GM19035 (cell line): ENCODE measurements around the gene PLXDC1.

ENCODE experiments used
- ATAC-seq: cut with Tn5 transposase; IDR thresholded peaks from one replicate; pipeline ENCODE4 v1.9.1; 2021; ENCODE audit not compliant: unreplicated experiment

PLXDC1 gene

DNA sequence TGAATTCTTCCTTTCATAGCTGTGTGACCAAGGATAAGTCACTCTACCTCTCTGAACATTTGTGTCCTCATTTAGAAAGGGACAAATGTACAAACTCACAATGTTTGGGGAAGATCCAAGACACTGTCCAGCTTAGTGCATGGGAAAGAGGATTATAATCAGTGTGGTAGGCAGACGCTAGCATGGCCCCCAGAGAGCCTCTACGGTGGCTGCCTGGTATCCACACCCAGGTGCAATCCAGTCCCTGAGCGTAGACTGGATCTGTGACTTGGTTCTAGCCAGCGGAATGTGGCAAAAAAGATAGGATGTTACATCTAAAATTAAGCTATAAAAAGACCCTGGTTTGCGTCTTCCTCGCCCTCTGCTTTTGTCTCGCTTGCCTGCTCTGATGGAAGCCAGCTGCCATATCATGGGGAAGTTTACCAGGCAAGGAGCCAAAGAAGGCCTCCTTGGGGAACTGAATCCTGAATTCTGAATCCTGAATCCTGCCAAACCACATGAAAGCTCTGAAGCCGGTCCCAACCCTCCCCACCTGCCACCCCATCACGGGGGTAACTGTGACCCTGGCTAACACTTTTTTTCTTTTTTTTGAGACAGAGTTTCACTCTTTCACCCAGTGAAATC is 51.7 kb downstream of the PLXDC1 start:
- no peak for ATAC-seq

DNA sequence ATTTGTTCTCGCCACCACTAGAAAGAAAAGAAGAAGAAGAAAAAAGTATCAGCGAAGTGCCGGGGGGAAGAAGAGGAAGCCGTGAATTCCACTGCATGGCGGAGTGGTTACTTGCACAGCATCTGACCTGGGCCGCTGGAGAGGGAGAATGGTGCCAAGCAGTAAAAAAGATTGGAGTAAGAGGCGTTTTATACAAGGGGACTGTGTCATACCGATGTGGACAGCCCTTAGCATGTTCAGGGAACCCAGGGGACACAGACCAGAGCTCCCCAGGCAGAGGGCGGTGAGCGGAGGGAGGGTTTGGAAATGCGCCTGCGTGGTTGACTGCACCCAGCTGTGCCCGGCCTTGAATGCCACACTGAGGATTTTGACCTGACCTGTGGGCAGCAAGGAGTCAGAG is 52.8 kb downstream of the PLXDC1 start:
- ATAC-seq = no peak

DNA sequence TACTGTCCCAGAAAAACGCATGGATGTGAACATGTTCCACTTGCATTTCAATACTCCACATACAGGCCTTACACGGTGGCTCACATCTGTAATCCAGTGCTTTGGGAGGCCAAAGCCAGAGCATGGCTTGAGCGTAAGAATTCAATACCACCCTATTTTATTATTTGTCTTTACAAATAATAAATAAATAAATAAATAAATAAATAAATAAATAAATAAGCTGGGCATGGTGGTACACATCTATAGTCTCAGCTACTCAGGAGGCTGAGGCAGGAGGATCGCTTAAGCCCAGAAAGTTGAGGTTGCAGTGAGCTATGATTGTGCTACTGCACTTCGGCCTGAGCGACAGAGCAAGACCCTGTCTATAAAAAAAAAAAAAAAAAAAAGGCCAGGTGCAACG is 53.9 kb downstream of the PLXDC1 start:
- ATAC-seq = no peak

DNA sequence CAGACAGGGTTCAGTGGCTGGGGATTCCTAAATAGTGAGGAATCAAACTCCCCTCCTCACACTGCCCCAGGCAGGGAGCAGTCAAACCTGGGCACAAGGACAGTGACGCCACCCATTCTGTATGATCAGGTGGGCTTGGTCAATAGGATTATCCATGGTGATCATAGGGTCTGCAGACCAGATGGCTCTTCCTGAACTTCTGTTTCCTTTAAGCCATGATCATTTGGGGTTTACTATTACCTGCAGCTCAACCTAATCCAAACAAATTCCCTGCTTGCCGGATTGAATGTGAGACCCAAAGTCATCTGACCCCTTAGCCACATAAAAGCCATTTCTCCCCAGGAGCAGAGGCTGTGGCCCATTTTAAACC is 54.3 kb downstream of the PLXDC1 start:
- no peak for ATAC-seq

DNA sequence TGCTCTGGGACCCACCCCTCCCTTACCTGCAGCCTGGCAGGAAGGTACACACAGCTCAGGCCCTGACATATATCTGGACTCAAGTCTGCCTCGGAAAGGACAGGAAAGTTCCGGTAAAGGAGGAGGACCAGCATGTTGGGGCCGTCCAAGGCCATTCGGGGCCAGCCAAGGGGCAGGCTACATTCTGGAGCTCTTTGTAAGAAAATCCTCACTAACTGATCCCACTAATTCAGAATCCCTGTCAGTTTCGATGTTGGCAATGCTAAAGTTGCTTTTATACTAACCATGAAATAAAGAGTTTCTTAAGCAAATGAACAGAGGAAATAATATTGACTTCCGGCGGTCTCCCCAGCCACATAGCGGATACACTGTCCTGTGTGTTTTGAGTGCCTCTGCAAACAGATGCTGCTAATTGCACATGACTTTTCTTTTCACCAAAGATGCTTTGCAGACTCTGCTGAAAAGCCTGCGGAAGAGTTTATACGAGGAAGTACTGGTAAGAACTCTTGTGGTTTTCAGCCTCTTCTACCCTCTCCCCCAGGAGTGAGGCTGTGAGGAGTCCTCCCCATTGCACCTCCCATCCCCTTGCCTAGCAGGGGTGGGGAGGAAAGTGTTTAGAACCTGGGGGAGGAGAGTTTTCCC is 54.8 kb downstream of the PLXDC1 start:
- no peak for ATAC-seq

DNA sequence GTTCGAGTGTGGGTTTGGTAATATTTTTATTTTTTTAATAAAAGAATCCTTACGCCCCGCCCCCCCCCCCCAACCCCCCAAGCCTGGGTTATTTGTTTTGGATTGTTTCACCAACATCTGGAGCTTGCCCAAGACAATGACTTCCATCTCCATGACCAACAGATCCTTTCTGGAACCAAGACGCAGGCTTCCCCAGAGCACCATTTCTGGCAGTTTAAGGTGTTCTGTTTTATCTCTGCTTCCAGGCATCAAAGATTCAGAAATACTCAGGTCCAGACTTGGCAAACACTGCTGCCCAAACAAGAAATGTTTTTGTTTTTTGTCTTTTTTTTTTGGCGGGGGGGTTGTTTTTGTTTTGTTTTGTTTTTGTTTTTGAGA is 56.1 kb downstream of the PLXDC1 start:
- ATAC-seq = no peak

DNA sequence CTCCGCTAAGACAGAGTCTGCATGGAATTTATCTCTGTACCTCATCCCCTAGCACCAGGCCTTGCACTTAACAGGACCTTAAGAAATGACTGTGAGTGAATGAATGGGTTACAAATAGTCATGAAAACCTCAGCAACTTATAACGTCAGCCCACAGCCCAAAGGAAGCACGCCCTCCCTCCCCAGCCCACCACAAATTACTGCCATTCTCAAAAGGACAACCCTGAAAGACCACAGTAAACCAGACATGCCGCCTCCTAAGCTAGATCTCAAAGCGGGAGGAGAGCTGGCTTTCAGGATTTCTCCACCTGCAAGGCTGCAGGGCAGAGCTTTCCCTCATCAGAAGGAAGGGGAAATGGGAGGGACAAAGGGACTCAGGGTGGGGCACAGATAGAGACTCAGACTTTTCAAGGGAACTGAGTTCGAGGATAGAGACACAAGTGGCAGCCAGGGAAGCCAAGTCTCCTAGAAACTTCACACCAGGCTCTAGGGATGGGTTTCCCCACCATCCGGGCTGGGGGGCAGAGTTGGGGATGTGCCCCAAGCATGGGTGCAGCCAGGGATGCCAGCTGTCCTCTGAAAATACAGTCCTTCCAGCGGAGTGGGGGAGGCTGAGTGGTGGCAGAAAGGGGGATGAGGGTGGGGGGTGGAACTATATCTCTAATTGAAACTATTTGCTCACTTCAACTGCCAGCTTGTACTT is 56.7 kb downstream of the PLXDC1 start:
- ATAC-seq = no peak

DNA sequence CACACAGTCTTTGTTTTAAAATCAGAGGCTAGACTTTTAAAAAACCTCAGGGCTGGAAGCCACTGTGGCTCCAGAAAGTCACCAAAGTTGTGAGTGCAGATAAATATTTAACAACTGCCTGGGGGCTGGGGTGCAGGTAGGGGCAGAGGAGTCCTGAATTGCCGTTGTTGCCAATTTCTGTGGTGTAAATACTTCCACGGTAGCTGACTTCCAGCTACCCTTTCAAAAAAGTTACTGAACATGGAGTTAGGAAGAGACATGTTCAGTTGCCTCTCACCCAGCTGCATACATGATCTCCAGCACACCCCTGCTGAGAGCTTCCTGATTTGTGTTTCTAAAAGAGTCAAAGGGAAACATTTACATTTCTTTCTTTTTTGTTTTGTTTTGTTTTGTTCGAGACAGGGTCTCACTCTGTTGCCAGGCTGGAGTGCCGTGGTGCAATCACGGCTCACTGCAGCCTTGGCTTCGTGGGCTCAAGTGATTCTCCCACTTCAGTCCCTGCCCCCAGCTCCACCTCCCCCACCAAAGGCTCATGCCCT is 58.7 kb downstream of the PLXDC1 start:
- ATAC-seq = no peak

DNA sequence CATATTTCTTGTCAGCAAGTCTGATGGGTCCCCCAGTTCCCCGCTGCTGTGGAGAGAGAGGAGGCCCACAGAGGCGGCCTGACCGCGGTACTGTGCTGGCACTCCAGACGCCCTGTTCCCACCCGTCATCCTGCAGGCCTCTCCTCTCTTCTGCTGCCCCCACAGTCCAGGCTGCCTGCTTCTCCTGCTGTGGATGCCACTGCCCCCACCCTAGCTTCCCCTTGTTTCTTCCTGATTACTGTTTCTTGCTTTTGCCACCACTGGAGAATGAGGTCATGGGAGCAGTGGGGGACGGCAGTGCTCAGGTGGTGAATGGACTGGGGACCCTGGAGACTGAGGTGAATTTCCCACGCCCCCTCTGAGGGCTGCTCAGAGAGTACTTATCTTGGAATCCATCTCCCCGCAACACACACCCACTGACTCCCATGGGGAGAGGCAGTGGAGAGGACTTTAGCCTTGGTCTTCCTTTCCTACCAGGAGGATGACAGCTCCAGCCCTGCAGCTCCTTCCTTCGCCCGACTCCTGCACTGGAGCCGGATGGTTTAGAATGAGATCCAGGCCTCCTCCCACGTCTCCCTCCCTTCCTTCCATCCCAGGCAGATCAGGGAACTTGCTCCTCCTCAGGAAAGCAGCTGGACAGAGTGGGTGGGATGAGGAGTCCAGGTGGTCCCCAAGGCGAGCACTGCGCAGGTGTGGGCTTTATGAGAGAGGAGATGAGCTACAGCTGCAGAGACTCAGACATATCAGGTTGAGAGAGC is 60.4 kb downstream of the PLXDC1 start:
- no peak for ATAC-seq

DNA sequence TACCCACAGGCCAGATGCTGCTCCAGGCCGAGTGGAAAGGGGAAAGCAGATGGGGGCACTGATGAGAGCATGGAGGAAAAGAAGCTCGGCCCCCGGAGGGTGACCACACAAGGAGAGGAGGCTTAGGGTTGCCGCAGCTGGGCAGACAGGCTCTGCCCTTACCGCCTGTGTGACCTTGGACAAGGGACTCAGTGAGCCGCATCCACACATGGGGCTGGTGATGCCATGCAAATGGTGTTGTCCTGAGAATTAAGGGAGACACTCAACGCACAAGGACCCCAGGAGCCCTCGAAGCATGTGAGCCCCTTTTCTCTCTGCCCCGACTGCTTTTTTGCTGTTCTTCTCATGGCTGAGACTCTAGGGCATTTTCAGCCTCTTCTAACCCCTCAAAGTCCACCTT is 61.0 kb downstream of the PLXDC1 start:
- ATAC-seq = no peak

DNA sequence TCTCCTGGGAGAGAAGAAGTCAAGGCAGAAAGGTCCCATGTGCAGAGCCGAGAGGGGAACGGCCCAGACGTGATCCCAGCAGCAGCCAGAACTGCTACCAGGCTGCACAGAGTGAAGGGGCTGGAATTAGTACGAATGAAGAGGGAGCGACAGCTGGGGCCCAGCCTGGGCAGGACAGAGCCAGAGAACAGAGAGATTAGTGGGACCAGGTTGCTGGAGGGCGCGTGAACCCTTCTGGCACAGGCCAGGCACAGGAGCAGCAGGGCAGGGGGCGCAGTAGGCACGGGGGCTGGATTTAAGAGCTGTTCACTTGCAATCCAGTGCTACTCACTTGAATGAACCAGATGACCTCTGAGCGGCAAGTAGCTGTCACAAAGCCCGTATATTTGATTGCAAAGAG is 66.9 kb downstream of the PLXDC1 start:
- no peak for ATAC-seq

DNA sequence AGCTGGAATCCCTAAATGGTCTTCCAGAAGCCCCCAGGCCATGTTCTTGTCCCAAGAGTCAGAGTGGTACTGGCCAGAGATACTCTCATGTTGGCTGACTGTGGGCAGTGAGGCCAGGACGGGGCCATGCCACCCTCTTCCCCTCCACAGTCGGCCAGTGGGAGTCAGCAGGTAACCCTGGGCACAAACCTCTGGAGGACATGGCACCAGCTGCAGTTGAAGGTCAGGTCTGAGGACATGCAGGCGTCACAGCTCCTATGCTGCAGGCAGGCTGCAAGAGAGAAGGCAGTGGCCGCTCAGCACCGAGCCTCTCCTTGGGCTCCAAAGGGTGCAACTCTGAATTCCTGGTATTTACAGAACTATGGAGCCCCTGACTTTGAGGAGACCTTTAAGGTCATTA is 68.2 kb downstream of the PLXDC1 start:
- no peak for ATAC-seq

DNA sequence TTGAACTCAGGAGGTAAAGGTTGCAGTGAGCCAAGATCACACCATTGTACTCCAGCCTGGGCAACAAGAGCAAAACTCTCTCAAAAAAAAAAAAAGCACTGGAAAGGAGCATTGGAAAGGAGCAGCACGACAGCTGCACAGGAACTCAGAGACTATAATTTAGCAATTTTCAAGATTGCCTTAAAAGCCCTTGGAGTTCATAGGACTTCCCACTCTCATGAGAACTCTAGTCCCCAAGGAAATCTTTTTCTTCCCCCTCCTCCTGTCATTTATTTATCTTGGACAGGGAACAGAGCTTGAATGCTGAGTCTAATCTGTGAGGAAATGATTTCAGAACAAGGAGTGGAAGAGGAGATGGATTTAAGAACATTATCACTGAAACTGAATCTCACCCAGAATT is 69.0 kb downstream of the PLXDC1 start:
- no peak for ATAC-seq

DNA sequence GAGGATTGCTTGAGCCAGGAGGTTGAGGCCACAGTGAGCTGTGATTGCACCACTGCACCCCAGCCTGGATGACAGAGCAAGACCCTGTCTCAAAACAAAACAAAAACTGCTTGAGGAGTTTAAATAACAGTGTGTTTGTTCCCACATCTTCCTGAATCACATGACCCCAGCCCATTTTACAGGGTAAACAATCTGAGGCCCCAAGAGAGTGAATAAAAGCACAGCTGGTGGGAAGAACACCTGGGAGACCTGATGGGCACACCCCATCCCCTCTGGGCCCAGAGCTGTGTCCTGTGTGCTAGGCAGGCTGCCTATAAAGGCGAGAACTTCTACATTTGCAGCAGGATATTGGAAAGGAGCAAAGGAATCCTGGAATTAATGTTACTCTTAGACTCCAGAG is 69.6 kb downstream of the PLXDC1 start:
- no peak for ATAC-seq

DNA sequence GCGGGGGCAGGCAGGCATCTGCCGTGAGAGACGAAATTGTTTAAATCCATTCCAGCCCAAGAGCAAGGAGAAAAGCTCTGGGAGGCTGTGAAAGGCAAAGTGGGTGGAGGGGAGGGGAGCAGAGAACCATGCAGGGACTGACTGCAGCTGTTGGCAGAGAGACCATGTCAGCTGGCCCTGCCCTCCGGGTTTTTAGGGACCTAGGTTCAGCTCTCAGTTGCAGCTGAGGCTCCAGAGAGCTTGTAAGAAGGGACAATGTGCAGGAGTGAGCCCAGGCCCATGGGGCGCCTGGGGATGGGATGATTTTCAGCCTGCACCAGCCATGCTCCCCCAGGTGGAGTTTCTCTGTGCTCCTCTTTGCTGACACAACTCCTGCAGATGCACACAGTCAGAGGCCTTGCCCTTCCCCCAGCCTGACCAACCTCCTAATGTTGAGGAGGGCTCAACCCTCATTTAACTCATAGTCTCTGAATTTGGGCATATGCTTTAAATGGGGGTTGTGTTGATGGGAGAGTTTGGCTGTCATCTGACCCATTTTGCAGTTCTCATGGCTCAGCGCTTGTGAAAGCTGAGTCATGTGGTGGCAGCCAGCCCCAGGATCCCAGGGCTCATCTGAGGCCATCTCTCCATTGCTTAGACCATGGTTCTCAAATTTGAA is 70.9 kb downstream of the PLXDC1 start:
- ATAC-seq = no peak

DNA sequence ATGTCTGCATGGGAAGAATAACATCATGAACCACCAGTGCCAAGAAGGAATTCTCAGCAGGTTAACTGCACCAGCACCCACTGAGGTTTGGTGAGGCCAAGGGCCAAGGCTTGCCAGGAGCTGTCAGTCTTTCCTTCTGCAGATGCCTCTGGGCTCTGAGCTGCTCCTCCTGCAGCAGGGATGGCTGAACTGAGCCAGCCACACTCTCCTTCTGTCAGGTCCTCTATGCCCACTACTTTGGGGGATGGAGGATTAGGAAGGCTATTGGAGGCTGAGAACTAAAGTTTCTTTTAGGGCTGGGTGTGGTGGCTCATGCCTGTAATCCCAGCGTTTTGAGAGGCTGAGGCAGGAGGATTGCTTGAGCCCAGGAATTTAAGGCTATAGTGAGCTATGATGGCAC is 71.6 kb downstream of the PLXDC1 start:
- no peak for ATAC-seq

DNA sequence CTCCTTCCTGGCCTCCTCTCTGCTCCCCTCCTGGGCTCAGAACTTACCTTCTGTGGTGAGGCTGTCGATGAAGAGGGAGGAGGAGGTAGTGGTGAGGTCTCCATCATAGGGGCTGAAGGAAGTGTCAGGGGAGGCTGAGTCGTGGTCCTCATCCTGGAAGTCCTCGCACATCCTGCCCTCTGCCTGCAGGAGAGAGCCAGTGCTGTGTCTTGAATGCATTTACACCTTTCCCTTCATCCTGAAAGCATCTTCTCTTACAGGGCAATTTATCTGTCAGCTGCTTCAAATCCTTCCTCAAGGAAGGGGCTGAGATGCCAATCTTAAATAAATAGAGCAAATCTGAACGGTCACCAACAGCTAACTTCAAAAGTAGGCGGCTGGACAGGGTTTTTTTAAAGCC is 73.6 kb downstream of the PLXDC1 start:
- no peak for ATAC-seq

DNA sequence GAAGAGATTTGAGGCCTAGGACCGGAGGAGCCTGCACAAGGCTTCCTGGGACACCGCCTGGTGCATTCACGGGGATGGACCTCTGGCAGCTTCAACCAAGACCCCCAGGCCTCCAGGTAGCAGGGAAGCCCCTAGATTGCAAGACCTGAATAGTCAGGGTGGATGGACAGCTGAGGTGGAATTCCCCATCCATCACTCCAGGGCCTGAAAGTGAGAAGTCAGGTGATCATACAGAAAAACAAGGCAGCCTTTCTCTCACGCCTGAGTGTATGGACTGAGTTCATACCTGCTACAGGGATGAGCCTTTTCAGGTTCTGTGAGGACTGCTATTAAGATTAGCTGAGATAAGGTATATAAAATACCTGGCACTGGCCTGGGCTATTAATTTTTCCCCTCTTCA is 74.2 kb downstream of the PLXDC1 start:
- ATAC-seq = no peak

DNA sequence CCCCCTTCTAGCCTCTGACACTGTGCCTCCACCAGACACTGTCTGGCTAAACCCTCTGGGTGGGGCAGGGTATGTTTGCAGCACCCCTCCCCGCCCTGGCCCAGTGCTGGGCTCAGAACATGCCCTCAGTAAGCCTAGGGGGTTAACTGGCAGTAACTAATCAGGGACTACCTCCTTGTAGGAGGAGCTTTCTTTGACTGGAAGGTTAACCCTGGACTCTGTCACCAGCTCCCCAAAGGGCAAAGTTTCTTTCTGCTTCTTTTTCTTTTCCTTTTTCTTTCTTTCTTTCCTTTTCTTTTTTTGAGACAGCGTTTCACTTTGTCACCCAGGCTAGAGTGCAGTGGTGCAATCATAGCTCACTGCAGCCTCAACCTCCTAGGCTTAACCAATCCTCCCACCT is 76.8 kb downstream of the PLXDC1 start:
- ATAC-seq = no peak

DNA sequence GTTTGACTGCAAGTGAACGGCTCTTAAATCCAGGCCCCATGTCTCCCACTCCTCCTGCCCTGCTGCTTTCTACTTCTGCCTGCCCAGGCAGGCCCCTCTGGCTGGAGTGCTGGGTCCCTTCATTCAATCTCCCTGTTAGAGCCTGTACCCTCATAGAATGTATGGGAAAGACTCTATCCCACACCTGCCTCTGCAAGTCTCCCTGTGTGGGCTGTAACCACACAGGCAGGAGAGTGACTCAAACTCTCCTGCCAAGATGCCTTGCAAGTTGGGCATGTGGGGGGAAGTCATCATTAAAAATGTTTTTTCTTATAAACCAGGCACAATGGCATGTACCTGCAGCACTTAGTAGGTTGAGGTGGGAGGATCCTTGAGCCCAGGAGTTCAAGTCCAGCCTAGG is 77.5 kb downstream of the PLXDC1 start:
- ATAC-seq = no peak

DNA sequence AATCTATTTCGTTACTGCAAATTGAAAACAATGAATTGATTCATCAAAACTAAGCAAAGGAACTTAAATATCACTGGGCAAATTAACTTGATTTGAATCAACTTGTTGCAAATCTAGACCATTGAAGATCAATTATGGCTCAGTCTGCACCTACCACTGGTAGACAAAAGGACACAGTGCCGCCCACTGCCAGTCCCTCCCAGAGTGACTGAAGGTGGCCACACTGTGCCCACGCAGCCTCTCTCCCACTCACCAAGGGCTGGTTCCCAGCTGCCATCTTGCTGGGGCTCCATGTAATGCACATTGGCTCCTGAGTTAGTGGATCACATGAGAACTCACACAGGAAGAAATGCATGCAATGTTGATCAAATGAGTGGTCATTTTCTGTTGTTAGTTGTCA is 78.1 kb downstream of the PLXDC1 start:
- ATAC-seq = no peak
